ENCODE data around the gene LMBR1L. TPM values are rescaled to one million over a fixed set of nuclear protein-coding genes. Genes with fewer than 3 reads are reported as not detected.

The LMBR1L gene
- total and polyA plus RNA-seq, 2 of the 13 experiments (the other 11 are each of a cell fraction or from before 2014, with no cell fraction given), result 12.2 to 65.9 TPM

DNA sequence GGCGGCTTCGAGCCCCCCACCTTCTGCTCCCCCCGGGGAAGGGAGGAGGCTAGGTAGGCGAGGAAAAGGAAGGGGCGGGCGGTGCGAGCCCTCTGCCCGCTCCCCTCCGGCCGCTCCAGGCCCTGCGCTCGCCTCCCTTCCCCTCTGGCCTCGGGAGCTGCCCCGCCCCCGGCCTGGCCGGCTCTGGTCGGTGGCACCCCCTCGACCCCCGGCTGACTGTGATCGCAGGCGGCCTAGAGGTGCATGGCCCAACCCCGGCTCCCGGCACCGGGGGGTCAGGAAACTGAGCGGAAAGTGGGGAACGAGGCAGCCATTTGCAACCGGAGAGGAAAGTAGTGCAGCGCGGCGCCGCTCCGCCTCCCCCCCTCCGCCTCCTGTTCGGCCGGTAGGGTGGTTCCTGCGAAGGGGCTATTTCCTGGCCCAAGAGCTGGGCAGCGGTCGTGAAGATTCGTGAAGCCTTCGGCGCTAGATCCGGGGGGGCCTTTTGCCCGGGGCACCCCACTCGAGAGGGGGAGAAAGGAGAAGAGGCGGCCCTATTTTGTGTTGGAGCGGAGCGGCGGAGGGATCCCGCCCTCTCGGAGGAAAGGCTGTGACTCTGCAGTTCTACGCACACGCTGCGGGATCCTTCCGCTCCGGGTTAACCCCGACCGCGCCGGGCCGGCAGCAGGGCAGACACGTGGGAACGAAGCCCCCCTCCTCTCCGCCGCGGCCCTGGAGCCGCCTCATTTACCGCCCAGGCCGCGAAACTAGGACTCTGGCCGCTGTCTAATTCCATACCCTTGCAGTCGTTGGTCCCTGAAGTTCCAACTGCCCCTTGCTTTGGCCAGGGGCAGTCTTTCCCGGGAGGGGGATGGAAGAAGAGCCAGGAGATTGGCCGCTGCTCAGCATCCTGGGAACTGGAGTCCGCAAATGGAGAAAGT lies 50.1 kb downstream of the LMBR1L start, which contains the start of gene KMT2D (continued):
- TF ChIP-seq, protein P1, sequence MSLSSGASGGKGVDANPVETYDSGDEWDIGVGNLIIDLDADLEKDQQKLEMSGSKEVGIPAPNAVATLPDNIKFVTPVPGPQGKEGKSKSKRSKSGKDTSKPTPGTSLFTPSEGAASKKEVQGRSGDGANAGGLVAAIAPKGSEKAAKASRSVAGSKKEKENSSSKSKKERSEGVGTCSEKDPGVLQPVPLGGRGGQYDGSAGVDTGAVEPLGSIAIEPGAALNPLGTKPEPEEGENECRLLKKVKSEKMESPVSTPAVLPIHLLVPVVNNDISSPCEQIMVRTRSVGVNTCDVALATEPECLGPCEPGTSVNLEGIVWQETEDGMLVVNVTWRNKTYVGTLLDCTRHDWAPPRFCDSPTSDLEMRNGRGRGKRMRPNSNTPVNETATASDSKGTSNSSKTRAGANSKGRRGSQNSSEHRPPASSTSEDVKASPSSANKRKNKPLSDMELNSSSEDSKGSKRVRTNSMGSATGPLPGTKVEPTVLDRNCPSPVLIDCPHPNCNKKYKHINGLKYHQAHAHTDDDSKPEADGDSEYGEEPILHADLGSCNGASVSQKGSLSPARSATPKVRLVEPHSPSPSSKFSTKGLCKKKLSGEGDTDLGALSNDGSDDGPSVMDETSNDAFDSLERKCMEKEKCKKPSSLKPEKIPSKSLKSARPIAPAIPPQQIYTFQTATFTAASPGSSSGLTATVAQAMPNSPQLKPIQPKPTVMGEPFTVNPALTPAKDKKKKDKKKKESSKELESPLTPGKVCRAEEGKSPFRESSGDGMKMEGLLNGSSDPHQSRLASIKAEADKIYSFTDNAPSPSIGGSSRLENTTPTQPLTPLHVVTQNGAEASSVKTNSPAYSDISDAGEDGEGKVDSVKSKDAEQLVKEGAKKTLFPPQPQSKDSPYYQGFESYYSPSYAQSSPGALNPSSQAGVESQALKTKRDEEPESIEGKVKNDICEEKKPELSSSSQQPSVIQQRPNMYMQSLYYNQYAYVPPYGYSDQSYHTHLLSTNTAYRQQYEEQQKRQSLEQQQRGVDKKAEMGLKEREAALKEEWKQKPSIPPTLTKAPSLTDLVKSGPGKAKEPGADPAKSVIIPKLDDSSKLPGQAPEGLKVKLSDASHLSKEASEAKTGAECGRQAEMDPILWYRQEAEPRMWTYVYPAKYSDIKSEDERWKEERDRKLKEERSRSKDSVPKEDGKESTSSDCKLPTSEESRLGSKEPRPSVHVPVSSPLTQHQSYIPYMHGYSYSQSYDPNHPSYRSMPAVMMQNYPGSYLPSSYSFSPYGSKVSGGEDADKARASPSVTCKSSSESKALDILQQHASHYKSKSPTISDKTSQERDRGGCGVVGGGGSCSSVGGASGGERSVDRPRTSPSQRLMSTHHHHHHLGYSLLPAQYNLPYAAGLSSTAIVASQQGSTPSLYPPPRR (CRISPR knock-in tag; IDR thresholded peaks at IDR 0.05; ENCODE audit: borderline replicate concordance), result peak; percentile 37; the same call in 1 of the 2 replicates
- TF ChIP-seq, protein P2, sequence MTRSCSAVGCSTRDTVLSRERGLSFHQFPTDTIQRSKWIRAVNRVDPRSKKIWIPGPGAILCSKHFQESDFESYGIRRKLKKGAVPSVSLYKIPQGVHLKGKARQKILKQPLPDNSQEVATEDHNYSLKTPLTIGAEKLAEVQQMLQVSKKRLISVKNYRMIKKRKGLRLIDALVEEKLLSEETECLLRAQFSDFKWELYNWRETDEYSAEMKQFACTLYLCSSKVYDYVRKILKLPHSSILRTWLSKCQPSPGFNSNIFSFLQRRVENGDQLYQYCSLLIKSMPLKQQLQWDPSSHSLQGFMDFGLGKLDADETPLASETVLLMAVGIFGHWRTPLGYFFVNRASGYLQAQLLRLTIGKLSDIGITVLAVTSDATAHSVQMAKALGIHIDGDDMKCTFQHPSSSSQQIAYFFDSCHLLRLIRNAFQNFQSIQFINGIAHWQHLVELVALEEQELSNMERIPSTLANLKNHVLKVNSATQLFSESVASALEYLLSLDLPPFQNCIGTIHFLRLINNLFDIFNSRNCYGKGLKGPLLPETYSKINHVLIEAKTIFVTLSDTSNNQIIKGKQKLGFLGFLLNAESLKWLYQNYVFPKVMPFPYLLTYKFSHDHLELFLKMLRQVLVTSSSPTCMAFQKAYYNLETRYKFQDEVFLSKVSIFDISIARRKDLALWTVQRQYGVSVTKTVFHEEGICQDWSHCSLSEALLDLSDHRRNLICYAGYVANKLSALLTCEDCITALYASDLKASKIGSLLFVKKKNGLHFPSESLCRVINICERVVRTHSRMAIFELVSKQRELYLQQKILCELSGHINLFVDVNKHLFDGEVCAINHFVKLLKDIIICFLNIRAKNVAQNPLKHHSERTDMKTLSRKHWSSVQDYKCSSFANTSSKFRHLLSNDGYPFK (CRISPR knock-in tag; IDR thresholded peaks at IDR 0.05; ENCODE audit: borderline replicate concordance), result peak; percentile 79; the same call in 1 of the 2 replicates
- TF ChIP-seq ZZZ3 (CRISPR knock-in tag; IDR thresholded peaks at IDR 0.05; ENCODE audit: borderline replicate concordance) (peak; percentile 84; the same call in 1 of the 2 replicates), PRPF4 (IDR thresholded peaks at IDR 0.05; ENCODE audit: low read depth, low read length, poor library complexity, severe bottlenecking) (peak; percentile 52), U2AF1 (optimal IDR thresholded peaks at IDR 0.05; ENCODE audit: low read depth, low read length) (peak; percentile 83), TCF7L2 (IDR thresholded peaks at IDR 0.05; ENCODE audit: low read depth, low read length) (no peak), ZNF7 (CRISPR knock-in tag; IDR thresholded peaks at IDR 0.05) (no peak), ZIK1 (CRISPR knock-in tag; IDR thresholded peaks at IDR 0.05; ENCODE audit: borderline replicate concordance, low read depth) (no peak; the same call in 1 of the 2 replicates), NRL (CRISPR knock-in tag; IDR thresholded peaks at IDR 0.05; ENCODE audit: borderline replicate concordance) (no peak; the same call in none of the 2 replicates), ZNF883 (CRISPR knock-in tag; IDR thresholded peaks at IDR 0.05; ENCODE audit: not compliant biosample characterization) (peak; percentile 91), RELA (CRISPR knock-in tag; IDR thresholded peaks at IDR 0.05) (no peak), HNRNPUL1 (IDR thresholded peaks at IDR 0.05; ENCODE audit: low read depth, low read length) (no peak), TBX2 (CRISPR knock-in tag; IDR thresholded peaks at IDR 0.05; ENCODE audit: borderline replicate concordance) (peak; percentile 82), KMT2B (CRISPR knock-in tag; IDR thresholded peaks at IDR 0.05) (peak; percentile 96)
- TF ChIP-seq, protein P3, sequence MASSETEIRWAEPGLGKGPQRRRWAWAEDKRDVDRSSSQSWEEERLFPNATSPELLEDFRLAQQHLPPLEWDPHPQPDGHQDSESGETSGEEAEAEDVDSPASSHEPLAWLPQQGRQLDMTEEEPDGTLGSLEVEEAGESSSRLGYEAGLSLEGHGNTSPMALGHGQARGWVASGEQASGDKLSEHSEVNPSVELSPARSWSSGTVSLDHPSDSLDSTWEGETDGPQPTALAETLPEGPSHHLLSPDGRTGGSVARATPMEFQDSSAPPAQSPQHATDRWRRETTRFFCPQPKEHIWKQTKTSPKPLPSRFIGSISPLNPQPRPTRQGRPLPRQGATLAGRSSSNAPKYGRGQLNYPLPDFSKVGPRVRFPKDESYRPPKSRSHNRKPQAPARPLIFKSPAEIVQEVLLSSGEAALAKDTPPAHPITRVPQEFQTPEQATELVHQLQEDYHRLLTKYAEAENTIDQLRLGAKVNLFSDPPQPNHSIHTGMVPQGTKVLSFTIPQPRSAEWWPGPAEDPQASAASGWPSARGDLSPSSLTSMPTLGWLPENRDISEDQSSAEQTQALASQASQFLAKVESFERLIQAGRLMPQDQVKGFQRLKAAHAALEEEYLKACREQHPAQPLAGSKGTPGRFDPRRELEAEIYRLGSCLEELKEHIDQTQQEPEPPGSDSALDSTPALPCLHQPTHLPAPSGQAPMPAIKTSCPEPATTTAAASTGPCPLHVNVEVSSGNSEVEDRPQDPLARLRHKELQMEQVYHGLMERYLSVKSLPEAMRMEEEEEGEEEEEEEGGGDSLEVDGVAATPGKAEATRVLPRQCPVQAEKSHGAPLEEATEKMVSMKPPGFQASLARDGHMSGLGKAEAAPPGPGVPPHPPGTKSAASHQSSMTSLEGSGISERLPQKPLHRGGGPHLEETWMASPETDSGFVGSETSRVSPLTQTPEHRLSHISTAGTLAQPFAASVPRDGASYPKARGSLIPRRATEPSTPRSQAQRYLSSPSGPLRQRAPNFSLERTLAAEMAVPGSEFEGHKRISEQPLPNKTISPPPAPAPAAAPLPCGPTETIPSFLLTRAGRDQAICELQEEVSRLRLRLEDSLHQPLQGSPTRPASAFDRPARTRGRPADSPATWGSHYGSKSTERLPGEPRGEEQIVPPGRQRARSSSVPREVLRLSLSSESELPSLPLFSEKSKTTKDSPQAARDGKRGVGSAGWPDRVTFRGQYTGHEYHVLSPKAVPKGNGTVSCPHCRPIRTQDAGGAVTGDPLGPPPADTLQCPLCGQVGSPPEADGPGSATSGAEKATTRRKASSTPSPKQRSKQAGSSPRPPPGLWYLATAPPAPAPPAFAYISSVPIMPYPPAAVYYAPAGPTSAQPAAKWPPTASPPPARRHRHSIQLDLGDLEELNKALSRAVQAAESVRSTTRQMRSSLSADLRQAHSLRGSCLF (CRISPR knock-in tag; IDR thresholded peaks at IDR 0.05; ENCODE audit: borderline replicate concordance), result no peak
